ENCODE results near the gene HTRA2.
A peak's percentile ranks its signal among the peaks of the same experiment; 100 is the strongest.

GRCh38 chr2:74481961-74482800 is 47.6 kb upstream of the HTRA2 start:
- TF ChIP-seq ESRRA (IDR thresholded peaks at IDR 0.05; ENCODE audit: borderline replicate concordance, low read depth), result no peak
- TF ChIP-seq TCF7L2 (IDR thresholded peaks at IDR 0.05; ENCODE audit: low read depth, low read length), result no peak
- no peak for TF ChIP-seq FOXP1 (CRISPR knock-in tag; IDR thresholded peaks at IDR 0.05)
- TF ChIP-seq HSF4 (CRISPR knock-in tag; IDR thresholded peaks at IDR 0.05; ENCODE audit: borderline replicate concordance), result no peak
- no peak for TF ChIP-seq ZNF134 (CRISPR knock-in tag; conservative IDR thresholded peaks at IDR 0.05)
- no peak for TF ChIP-seq SMC3 (conservative IDR thresholded peaks at IDR 0.05; ENCODE audit: insufficient read depth, low read depth, low read length)
- TF ChIP-seq ZNF407 (IDR thresholded peaks at IDR 0.05; ENCODE audit: low read depth), result no peak
- no peak for TF ChIP-seq NCOA2 (IDR thresholded peaks at IDR 0.05; ENCODE audit: partially characterized antibody in 2 of 2)
- TF ChIP-seq NRF1 (conservative IDR thresholded peaks at IDR 0.05 in 1 of 2, IDR thresholded peaks at IDR 0.05 in 1 of 2), result peak in 1 of 2 experiments; percentile 46; a peak in 2 of 4 replicates

Data from K562 (cell line).